Left lung (tissue), 10 donors: ENCODE data around the gene CTSW. TPM values are rescaled to one million over a fixed set of nuclear protein-coding genes. Genes with fewer than 3 reads are reported as not detected.

Experiments used
- ATAC-seq: fragments of 200-7000 bp; cut with Tn5 transposase; one replicate; pipeline ENCODE4 v1.9.1; 2020; ENCODE audit warnings: moderate library complexity
- DNase-seq, 4 donors: peaks; one replicate each; pipeline ENCODE4 v3.0.0-alpha.2; 2013 to 2020
- H3K27ac ChIP-seq, 2 donors: fragments of 200-600 bp; sonication (generic) in 1 of 2; one replicate each; pipeline versions ENCODE4 v1.5.0 to v1.8.0; 2020 to 2021
- H3K27me3 ChIP-seq, 2 donors: fragments of 200-600 bp; sonication (generic) in 1 of 2; one replicate each; pipeline versions ENCODE4 v1.5.0 to v1.8.0; 2020 to 2021
- H3K36me3 ChIP-seq, 2 donors: fragments of 200-600 bp; sonication (generic) in 1 of 2; one replicate each; pipeline versions ENCODE4 v1.5.0 to v1.8.0; 2020 to 2021
- H3K4me1 ChIP-seq, 2 donors: fragments of 200-600 bp; one replicate each; pipeline ENCODE4 v1.8.0; 2021
- H3K4me3 ChIP-seq, 2 donors: fragments of 200-600 bp; sonication (generic) in 1 of 2; one replicate each; pipeline versions ENCODE4 v1.5.0 to v1.8.0; 2020 to 2021; ENCODE audit warnings: mild to moderate bottlenecking in 1 of 2
- H3K9me3 ChIP-seq, 2 donors: fragments of 200-600 bp; sonication (generic) in 1 of 2; one replicate each; pipeline versions ENCODE4 v1.5.0 to v1.8.0; 2020 to 2021
- intact Hi-C, 2 donors: fragments of 100-400 bp; cut with DNase I; formaldehyde crosslinking; loops; one replicate each; pipeline versions ENCODE4 v1.11.2 to v1.14.2; 2022
- polyA plus RNA-seq, 6 donors: library from polyadenylated mRNA; unstranded; fragments of 120-200 nt; gene quantifications; one replicate each; pipeline ENCODE4 v1.2.1, GENCODE V29; 2013; ENCODE audit not compliant: insufficient read length in 6 of 6
- total RNA-seq, 2 donors: library from RNA; stranded (reverse); fragmentation: NEBNext Ultra II Directional; extraction: Animal tissue kit (Norgen Biotek cat#: 25700); gene quantifications; one replicate each; pipeline ENCODE4 v1.2.1, GENCODE V29; 2021
- TF ChIP-seq, protein P1 (sequence below), 2 donors: fragments of 200-600 bp; sonication (generic) in 1 of 2; IDR thresholded peaks; one replicate each; pipeline versions ENCODE4 v1.5.0 to v1.8.0; 2021; ENCODE audit warnings: antibody characterized with exemption in 2 of 2
- donor health status: DM: no; HTN: yes; CAD: no.
- donor health status: DM: no; HTN: no; CAD: no.

Gene CTSW
- total and polyA plus RNA-seq, 8 donors, result 2.7 to 9.1 (median 5.9) TPM

GRCh38 chr11:65900125-65900898, 20.7 kb downstream of the CTSW start, which contains the start of gene FOSL1:
Gene FOSL1, minus strand, starts transcription at chr11:65900388. Its CDS starts 49 bp downstream, at chr11:65900339.
- Histone ChIP-seq H3K4me3 (peak within 1 kb of the TSS; percentile 43 to 70), H3K9me3 (no peaks in the 10 kb centered on the region), H3K4me1 (peaks cover 9 to 48% of the 10 kb centered on the region in 2 donors), H3K27me3 (peaks cover 0 to 7% of the 10 kb centered on the region in 2 donors), H3K27ac (peak within 1 kb of the TSS; percentile 34 to 89), H3K36me3 (peaks cover 0 to 18% of the 10 kb centered on the region in 2 donors)
- intact Hi-C loops, result no loop called here
- DNase-seq (peak in 3 of 4 donors; percentile 86 to 98 (median 94)), ATAC-seq (peak; percentile 94)
- TF ChIP-seq, protein P1, sequence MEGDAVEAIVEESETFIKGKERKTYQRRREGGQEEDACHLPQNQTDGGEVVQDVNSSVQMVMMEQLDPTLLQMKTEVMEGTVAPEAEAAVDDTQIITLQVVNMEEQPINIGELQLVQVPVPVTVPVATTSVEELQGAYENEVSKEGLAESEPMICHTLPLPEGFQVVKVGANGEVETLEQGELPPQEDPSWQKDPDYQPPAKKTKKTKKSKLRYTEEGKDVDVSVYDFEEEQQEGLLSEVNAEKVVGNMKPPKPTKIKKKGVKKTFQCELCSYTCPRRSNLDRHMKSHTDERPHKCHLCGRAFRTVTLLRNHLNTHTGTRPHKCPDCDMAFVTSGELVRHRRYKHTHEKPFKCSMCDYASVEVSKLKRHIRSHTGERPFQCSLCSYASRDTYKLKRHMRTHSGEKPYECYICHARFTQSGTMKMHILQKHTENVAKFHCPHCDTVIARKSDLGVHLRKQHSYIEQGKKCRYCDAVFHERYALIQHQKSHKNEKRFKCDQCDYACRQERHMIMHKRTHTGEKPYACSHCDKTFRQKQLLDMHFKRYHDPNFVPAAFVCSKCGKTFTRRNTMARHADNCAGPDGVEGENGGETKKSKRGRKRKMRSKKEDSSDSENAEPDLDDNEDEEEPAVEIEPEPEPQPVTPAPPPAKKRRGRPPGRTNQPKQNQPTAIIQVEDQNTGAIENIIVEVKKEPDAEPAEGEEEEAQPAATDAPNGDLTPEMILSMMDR (IDR thresholded peaks at IDR 0.05), result no peak

GRCh38 chr11:65900899-65901180, 21.2 kb downstream of the CTSW start:
- peak overlapping the region in 1 of 2 donors; percentile 70 for H3K4me3 ChIP-seq
- no peak for ATAC-seq
- intact Hi-C loops, result no loop called here
- peaks cover 0 to 7% of the 10 kb centered on the region in 2 donors for H3K27me3 ChIP-seq
- no peaks in the 10 kb centered on the region for H3K9me3 ChIP-seq
- H3K36me3 ChIP-seq, result peaks cover 0 to 13% of the 10 kb centered on the region in 2 donors
- H3K4me1 ChIP-seq, result peaks cover 9 to 42% of the 10 kb centered on the region in 2 donors
- H3K27ac ChIP-seq, result peak overlapping the region in 1 of 2 donors; percentile 89
- DNase-seq, result no peak
- TF ChIP-seq, protein P1 (IDR thresholded peaks at IDR 0.05), result no peak

DNA sequence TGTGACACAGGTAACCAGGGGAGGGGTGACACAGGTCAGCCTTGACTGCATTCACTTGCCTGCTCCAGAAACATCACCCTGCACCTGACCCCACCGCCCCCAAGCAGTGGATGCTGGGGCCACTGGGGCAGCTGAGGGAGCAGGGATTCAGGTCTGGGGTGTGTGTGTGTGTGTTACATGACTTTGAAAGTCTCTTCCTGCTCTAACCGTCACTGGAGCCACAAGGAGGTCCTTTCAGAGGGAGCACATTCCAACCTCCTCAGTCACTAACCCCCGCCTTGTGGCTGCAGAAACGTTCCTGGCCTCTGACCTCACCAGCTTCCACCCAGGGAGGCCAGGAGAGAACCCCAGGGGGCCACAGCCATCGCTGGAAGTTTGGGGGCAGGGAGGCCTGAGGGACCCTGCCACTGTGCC, 23.4 kb downstream of the CTSW start:
- H3K27ac ChIP-seq, result no peak overlapping the region
- H3K4me1 ChIP-seq, result peaks cover 9 to 25% of the 10 kb centered on the region in 2 donors
- H3K27me3 ChIP-seq, result peaks cover 0 to 7% of the 10 kb centered on the region in 2 donors
- intact Hi-C loops, result no loop called here
- no peak overlapping the region for H3K4me3 ChIP-seq
- H3K9me3 ChIP-seq, result no peaks in the 10 kb centered on the region
- TF ChIP-seq, protein P1 (IDR thresholded peaks at IDR 0.05), result no peak
- no peaks in the 10 kb centered on the region for H3K36me3 ChIP-seq
- ATAC-seq (peak; percentile 15), DNase-seq (no peak)

DNA sequence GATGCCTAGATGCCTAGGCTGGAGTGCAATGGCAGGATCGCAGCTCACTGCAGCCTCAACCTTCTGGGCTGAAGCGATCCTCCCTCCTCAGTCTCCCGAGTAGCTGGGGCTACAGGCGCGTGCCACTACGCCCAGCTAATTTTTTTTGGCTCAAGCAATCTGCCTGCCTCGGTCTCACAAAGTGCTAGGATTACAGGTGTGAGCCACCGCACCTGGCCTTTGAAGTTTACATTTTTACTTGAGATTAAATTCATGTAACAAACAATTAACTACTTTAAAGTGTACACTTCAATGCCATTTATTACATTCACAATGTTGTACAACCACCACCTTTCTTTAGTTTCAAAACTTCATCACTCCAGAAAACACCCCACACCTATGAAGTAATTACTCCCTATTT, 24.1 kb downstream of the CTSW start:
- H3K27ac ChIP-seq, result no peak overlapping the region
- ATAC-seq (no peak), DNase-seq (no peak)
- peaks cover 0 to 7% of the 10 kb centered on the region in 2 donors for H3K27me3 ChIP-seq
- no peaks in the 10 kb centered on the region for H3K36me3 ChIP-seq
- H3K9me3 ChIP-seq, result no peaks in the 10 kb centered on the region
- H3K4me1 ChIP-seq, result peaks cover 9 to 19% of the 10 kb centered on the region in 2 donors
- intact Hi-C loops, result no loop called here
- H3K4me3 ChIP-seq, result no peak overlapping the region
- TF ChIP-seq, protein P1 (IDR thresholded peaks at IDR 0.05), result no peak

- DNase-seq, result no peak
- H3K36me3 ChIP-seq, result no peaks in the 10 kb centered on the region
- ATAC-seq, result no peak
- no peaks in the 10 kb centered on the region for H3K9me3 ChIP-seq
- intact Hi-C loops, result no loop called here
- peaks cover 4 to 6% of the 10 kb centered on the region in 2 donors for H3K4me1 ChIP-seq
- no peak overlapping the region for H3K27ac ChIP-seq
- peaks cover 0 to 9% of the 10 kb centered on the region in 2 donors for H3K27me3 ChIP-seq
- TF ChIP-seq, protein P1 (IDR thresholded peaks at IDR 0.05), result no peak
- H3K4me3 ChIP-seq, result no peak overlapping the region
Observed at GRCh38 chr11:65906602-65907001, 27.0 kb downstream of the CTSW start.
